OCI-LY1 (cell line): ENCODE measurements around the gene FAM114A1.

ENCODE experiments used
- H2AFZ ChIP-seq: fragments of 200-600 bp; sonication (generic), shearing (Covaris generic); 2 replicates; pipeline ENCODE4 v1.6.0; 2014; ENCODE audit warnings: antibody characterized with exemption, mild to moderate bottlenecking, low read length
- H3F3A ChIP-seq: fragments of 200-600 bp; sonication (generic), shearing (Covaris generic); 2 replicates; pipeline ENCODE4 v1.6.0; 2014; ENCODE audit warnings: mild to moderate bottlenecking, antibody characterized with exemption, low read length, moderate library complexity; ENCODE audit not compliant: insufficient read depth
- H3K27ac ChIP-seq: fragments of 200-600 bp; sonication (generic); 2 replicates; pipeline ENCODE4 v1.5.1; 2014; ENCODE audit warnings: low read length, mixed run types, mild to moderate bottlenecking, low read depth; ENCODE audit not compliant: poor library complexity, severe bottlenecking
- H3K27me3 ChIP-seq: fragments of 200-600 bp; sonication (generic); 2 replicates; pipeline ENCODE4 v1.6.0; 2014; ENCODE audit warnings: antibody characterized with exemption, mild to moderate bottlenecking, low read length, moderate library complexity; ENCODE audit not compliant: insufficient read depth
- H3K36me3 ChIP-seq: fragments of 200-600 bp; sonication (generic); 2 replicates; pipeline ENCODE4 v1.6.1; 2014; ENCODE audit warnings: mild to moderate bottlenecking, antibody characterized with exemption, low read length, moderate library complexity, mixed read lengths; ENCODE audit not compliant: insufficient read depth
- H3K4me1 ChIP-seq: fragments of 200-600 bp; sonication (generic); 2 replicates; pipeline ENCODE4 v1.5.1; 2014; ENCODE audit warnings: mild to moderate bottlenecking, low read length, moderate library complexity; ENCODE audit not compliant: insufficient read depth, severe bottlenecking
- H3K4me2 ChIP-seq: fragments of 200-600 bp; sonication (generic), shearing (Covaris generic); 2 replicates; pipeline ENCODE4 v1.6.1; 2014; ENCODE audit warnings: low read length
- H3K4me3 ChIP-seq: fragments of 200-600 bp; sonication (generic); 2 replicates; pipeline ENCODE4 v1.5.1; 2014; ENCODE audit warnings: low read length, low read depth, mild to moderate bottlenecking, mixed read lengths; ENCODE audit not compliant: poor library complexity, severe bottlenecking
- H3K79me2 ChIP-seq: fragments of 200-600 bp; shearing (Covaris generic); 2 replicates; pipeline ENCODE4 v1.6.1; 2016; ENCODE audit warnings: mixed run types, low read length, mixed read lengths; ENCODE audit not compliant: insufficient read depth
- H3K9ac ChIP-seq: fragments of 200-600 bp; sonication (generic), shearing (Covaris generic); 2 replicates; pipeline ENCODE4 v1.6.1; 2014; ENCODE audit warnings: mild to moderate bottlenecking, low read length, mixed read lengths
- H3K9me2 ChIP-seq: fragments of 200-600 bp; sonication (generic), shearing (Covaris generic); 2 replicates; pipeline ENCODE4 v1.6.1; 2014; ENCODE audit warnings: low read depth, mild to moderate bottlenecking, low read length, mixed read lengths
- H3K9me3 ChIP-seq: fragments of 200-600 bp; shearing (Covaris generic); 2 replicates; pipeline ENCODE4 v1.6.1; 2014; ENCODE audit warnings: low read length, mixed read lengths
- H4K20me1 ChIP-seq: fragments of 200-600 bp; sonication (generic), shearing (Covaris generic); 2 replicates; pipeline ENCODE4 v1.6.0; 2016; ENCODE audit warnings: mild to moderate bottlenecking, low read length; ENCODE audit not compliant: insufficient read depth
- EZH2 ChIP-seq: fragments of 200-600 bp; sonication (generic), shearing (Covaris generic); IDR thresholded peaks from 2 replicates; pipeline ENCODE4 v1.8.0; 2017; ENCODE audit warnings: borderline replicate concordance, mixed run types, mild to moderate bottlenecking, antibody characterized with exemption, low read length, moderate library complexity, mixed read lengths
- TF ChIP-seq, protein P1 (sequence below): fragments of 200-600 bp; sonication (generic), shearing (Covaris generic); IDR thresholded peaks from 2 replicates; pipeline ENCODE4 v1.5.1; 2017; ENCODE audit warnings: mild to moderate bottlenecking, antibody characterized with exemption, low read length, moderate library complexity, mixed read lengths

Gene FAM114A1

DNA sequence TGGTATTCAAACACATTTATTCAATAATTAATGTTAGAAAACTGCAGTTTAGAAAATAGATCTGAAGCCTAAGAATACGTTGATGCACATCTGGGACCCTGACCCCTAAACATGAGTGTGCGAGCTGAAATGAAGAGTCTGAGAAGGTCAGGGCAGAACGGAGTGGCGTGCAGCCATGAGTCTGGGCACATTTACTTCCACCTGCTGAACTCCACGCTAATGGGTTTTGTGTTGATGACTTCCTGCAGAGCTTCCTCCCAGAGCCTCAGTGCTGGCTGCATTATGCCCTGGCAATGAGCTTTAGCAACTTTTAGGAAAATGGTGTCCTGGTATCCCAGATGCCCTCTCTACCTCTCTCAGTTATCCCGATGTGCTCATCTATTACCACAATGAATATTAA, 53.1 kb downstream of the FAM114A1 start:
- Histone ChIP-seq H3K4me3 (no peak overlapping the region), H3K79me2 (no peaks in the 10 kb centered on the region), H4K20me1 (no peaks in the 10 kb centered on the region), H2AFZ (no peak overlapping the region), H3K9me2 (no peaks in the 10 kb centered on the region), H3K9ac (no peak overlapping the region), H3K4me1 (no peaks in the 10 kb centered on the region), H3F3A (no peaks in the 10 kb centered on the region), H3K4me2 (no peak overlapping the region), H3K27ac (no peak overlapping the region), H3K36me3 (no peaks in the 10 kb centered on the region; the same call in 1 of the 2 replicates), H3K9me3 (no peaks in the 10 kb centered on the region), H3K27me3 (no peaks in the 10 kb centered on the region)
- TF ChIP-seq, protein P1, sequence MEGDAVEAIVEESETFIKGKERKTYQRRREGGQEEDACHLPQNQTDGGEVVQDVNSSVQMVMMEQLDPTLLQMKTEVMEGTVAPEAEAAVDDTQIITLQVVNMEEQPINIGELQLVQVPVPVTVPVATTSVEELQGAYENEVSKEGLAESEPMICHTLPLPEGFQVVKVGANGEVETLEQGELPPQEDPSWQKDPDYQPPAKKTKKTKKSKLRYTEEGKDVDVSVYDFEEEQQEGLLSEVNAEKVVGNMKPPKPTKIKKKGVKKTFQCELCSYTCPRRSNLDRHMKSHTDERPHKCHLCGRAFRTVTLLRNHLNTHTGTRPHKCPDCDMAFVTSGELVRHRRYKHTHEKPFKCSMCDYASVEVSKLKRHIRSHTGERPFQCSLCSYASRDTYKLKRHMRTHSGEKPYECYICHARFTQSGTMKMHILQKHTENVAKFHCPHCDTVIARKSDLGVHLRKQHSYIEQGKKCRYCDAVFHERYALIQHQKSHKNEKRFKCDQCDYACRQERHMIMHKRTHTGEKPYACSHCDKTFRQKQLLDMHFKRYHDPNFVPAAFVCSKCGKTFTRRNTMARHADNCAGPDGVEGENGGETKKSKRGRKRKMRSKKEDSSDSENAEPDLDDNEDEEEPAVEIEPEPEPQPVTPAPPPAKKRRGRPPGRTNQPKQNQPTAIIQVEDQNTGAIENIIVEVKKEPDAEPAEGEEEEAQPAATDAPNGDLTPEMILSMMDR: no peak
- no peak for TF ChIP-seq EZH2

DNA sequence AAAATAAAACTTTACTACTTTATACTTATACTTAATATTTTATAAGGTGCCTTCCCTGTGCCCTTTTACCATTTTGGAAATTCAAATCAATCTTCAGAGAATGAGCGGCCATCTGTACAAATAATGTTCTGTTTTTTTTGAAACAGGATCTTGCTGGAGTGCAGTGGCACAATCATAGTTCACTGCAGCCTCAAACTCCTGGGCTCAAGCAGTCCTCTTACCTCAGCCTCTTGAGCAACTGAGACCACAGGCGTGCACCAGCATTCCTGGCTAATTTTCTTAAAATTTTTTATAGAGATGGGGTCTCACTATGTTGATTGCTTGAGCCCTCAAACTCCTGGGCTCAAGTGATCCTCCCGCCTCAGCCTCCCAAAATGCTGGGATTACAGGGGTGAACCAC, 53.5 kb downstream of the FAM114A1 start:
- Histone ChIP-seq H3K4me1 (no peaks in the 10 kb centered on the region), H3K9ac (no peak overlapping the region), H3K27me3 (no peaks in the 10 kb centered on the region), H4K20me1 (no peaks in the 10 kb centered on the region), H3F3A (no peaks in the 10 kb centered on the region), H3K4me2 (no peak overlapping the region), H3K27ac (no peak overlapping the region), H3K36me3 (no peaks in the 10 kb centered on the region; the same call in 1 of the 2 replicates), H3K4me3 (no peak overlapping the region), H3K9me3 (no peaks in the 10 kb centered on the region), H3K79me2 (no peaks in the 10 kb centered on the region), H3K9me2 (no peaks in the 10 kb centered on the region), H2AFZ (no peak overlapping the region)
- TF ChIP-seq, protein P1: no peak
- TF ChIP-seq EZH2: no peak

DNA sequence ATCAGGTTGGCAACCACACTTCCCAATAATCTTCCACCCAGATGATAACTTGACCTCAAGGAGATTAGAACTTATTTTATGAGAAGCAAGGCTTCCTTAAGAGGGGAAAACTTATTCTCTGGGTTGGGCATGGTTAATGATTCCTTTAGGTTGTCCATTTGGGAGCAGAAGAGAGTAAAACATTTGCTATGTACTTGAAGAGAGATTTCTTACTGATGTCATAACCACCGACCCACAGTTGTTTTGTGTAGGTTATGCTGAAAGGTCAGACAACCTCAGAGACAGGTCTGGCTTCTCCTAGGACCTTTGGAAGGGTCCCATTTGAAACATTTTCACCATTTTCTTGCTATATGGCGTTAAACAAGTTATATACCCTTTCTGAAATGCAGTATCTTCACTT, 56.1 kb downstream of the FAM114A1 start:
- Histone ChIP-seq H3K79me2 (no peaks in the 10 kb centered on the region), H3K9me2 (no peaks in the 10 kb centered on the region), H3K4me3 (no peak overlapping the region), H3F3A (no peaks in the 10 kb centered on the region), H3K36me3 (no peaks in the 10 kb centered on the region), H2AFZ (no peak overlapping the region), H3K4me1 (no peaks in the 10 kb centered on the region), H3K27ac (no peak overlapping the region), H3K4me2 (no peak overlapping the region), H3K27me3 (no peaks in the 10 kb centered on the region), H3K9ac (no peak overlapping the region), H3K9me3 (no peaks in the 10 kb centered on the region), H4K20me1 (no peaks in the 10 kb centered on the region)
- no peak for TF ChIP-seq EZH2
- TF ChIP-seq, protein P1: no peak
